B cell (primary cell): ENCODE results near the gene DLG1. TPM values are rescaled to one million over a fixed set of nuclear protein-coding genes. Genes with fewer than 3 reads are reported as not detected.
A peak's percentile ranks its signal among the peaks of the same experiment; 100 is the strongest.
"Not testable (repeated sequence)": the region's sequence is repeated elsewhere in the genome, so short reads cannot be mapped to it uniquely, and the experiment has no call there.

Source experiments
- ATAC-seq: fragments of 200-7000 bp; cut with Tn5 transposase; one replicate; pipeline ENCODE4 v1.10.0; 2021; ENCODE audit warnings: low read depth, mild to moderate bottlenecking, moderate number of reproducible peaks, moderate library complexity
- CTCF ChIA-PET: fragments of 350-600 bp; sonication (Branson Sonifier 250); formaldehyde crosslinking; loops from one replicate; lab custom pipeline; 2021; ENCODE audit warnings: antibody characterized with exemption, inconsistent platforms; lab: Charles Lee
- POLR2A ChIA-PET: fragments of 350-600 bp; sonication (Branson Sonifier 250); formaldehyde crosslinking; loops from one replicate; lab custom pipeline; 2021; ENCODE audit warnings: antibody characterized with exemption; lab: Charles Lee
- DNase-seq: peaks from one replicate; pipeline ENCODE4 v3.0.0; 2013
- H2AFZ ChIP-seq: 2 replicates; pipeline ENCODE4 v1.6.1; 2012; ENCODE audit warnings: mild to moderate bottlenecking, low read depth, low read length; ENCODE audit not compliant: insufficient read depth, poor library complexity, severe bottlenecking
- H3K27ac ChIP-seq, 2 donors: 1 replicate in 1 of 2; 2 replicates in 1 of 2; pipeline ENCODE4 v1.5.1; 2012 to 2013; ENCODE audit warnings: low read length in 2 of 2, mild to moderate bottlenecking in 2 of 2, moderate library complexity in 1 of 2
- H3K27me3 ChIP-seq, 4 experiments: fragments of 200-600 bp in 1 of 4; sonication (generic) in 1 of 4; replicated peaks in 1 of 4; 1 replicate in 2 of 4; 2 replicates in 2 of 4; pipeline versions ENCODE4 v1.6.1 to v1.7.0; 2013 to 2016; ENCODE audit warnings: low read length in 3 of 4, mild to moderate bottlenecking in 2 of 4, mixed read lengths in 1 of 4, moderate library complexity in 1 of 4; ENCODE audit not compliant: insufficient read depth in 4 of 4, control insufficient read depth in 3 of 4; ENCODE audit errors: control extremely low read depth in 1 of 4
- H3K36me3 ChIP-seq, 2 experiments: replicated peaks in 1 of 2; 1 replicate in 1 of 2; 2 replicates in 1 of 2; pipeline versions ENCODE4 v1.6.1 to v1.7.1; 2013; ENCODE audit warnings: low read length in 1 of 2; ENCODE audit not compliant: insufficient read depth in 2 of 2, control insufficient read depth in 1 of 2; ENCODE audit errors: control extremely low read depth in 1 of 2, extremely low read depth in 1 of 2
- H3K4me1 ChIP-seq, 2 donors: fragments of 200-600 bp in 1 of 2; sonication (generic) in 1 of 2; 1 replicate in 1 of 2; 2 replicates in 1 of 2; pipeline versions ENCODE4 v1.5.1 to v1.6.1; 2013 to 2017; ENCODE audit warnings: low read length in 2 of 2; ENCODE audit not compliant: control insufficient read depth in 2 of 2, insufficient read depth in 2 of 2
- H3K4me2 ChIP-seq: replicated peaks from 2 replicates; pipeline ENCODE3; 2012; ENCODE audit warnings: mild to moderate bottlenecking, low read depth, low read length; ENCODE audit not compliant: poor library complexity, severe bottlenecking
- H3K4me3 ChIP-seq, 5 experiments: fragments of 200-600 bp in 1 of 5; sonication (generic) in 1 of 5; 1 replicate in 3 of 5; 2 replicates in 2 of 5; pipeline versions ENCODE4 v1.5.1 to v1.7.0; 2011 to 2016; ENCODE audit warnings: low read length in 4 of 5, mild to moderate bottlenecking in 4 of 5, low read depth in 2 of 5, control low read depth in 1 of 5, moderate library complexity in 1 of 5; ENCODE audit not compliant: insufficient read depth in 1 of 5; ENCODE audit errors: control extremely low read depth in 1 of 5, extremely low read depth in 1 of 5
- H3K79me2 ChIP-seq: fragments of 200-600 bp; sonication (generic); one replicate; pipeline ENCODE4 v1.6.0; 2016; ENCODE audit warnings: low read length; ENCODE audit not compliant: control insufficient read depth, insufficient read depth
- H3K9ac ChIP-seq: fragments of 200-600 bp; sonication (generic); 2 replicates; pipeline ENCODE4 v1.6.1; 2017; ENCODE audit warnings: mild to moderate bottlenecking, low read length, moderate library complexity
- H3K9me3 ChIP-seq, 3 donors: one replicate each; pipeline versions ENCODE4 v1.6.1 to v1.7.1; 2013; ENCODE audit warnings: low read length in 2 of 3; ENCODE audit not compliant: control insufficient read depth in 2 of 3, insufficient read depth in 1 of 3; ENCODE audit errors: control extremely low read depth in 1 of 3
- H4K20me1 ChIP-seq: 2 replicates; pipeline ENCODE4 v1.6.0; 2012; ENCODE audit warnings: mild to moderate bottlenecking, low read length; ENCODE audit not compliant: insufficient read depth, control insufficient read depth, poor library complexity, severe bottlenecking
- H3K27ac Mint-ChIP-seq: one replicate; pipeline ENCODE4 v1.8.0; 2021; ENCODE audit warnings: mixed read lengths
- H3K27me3 Mint-ChIP-seq: one replicate; pipeline ENCODE4 v1.8.0; 2021; ENCODE audit warnings: mixed read lengths
- H3K4me1 Mint-ChIP-seq: one replicate; pipeline ENCODE4 v1.8.0; 2021; ENCODE audit warnings: mixed read lengths
- H3K4me3 Mint-ChIP-seq: one replicate; pipeline ENCODE4 v1.8.0; 2021; ENCODE audit warnings: mixed read lengths
- H3K9me3 Mint-ChIP-seq: one replicate; pipeline ENCODE4 v1.8.0; 2022; ENCODE audit warnings: mixed read lengths; ENCODE audit not compliant: insufficient read depth
- CTCF ChIP-seq: fragments of 200-600 bp; IDR thresholded peaks from one replicate; pipeline ENCODE4 v1.8.0; 2022; ENCODE audit warnings: antibody characterized with exemption, mild to moderate bottlenecking
- EZH2 ChIP-seq: IDR thresholded peaks from 2 replicates; pipeline ENCODE4 v1.6.1; 2012; ENCODE audit warnings: borderline replicate concordance, low read depth, mild to moderate bottlenecking, moderate library complexity, low read length; ENCODE audit not compliant: insufficient read depth, poor library complexity, severe bottlenecking
- WGBS: methylation state at CpG from one replicate; pipeline ENCODE4 v1.1.5; 2013; ENCODE audit warnings: missing lambda C conversion rate; ENCODE audit not compliant: insufficient coverage; 5-methylcytosine and 5-hydroxymethylcytosine counted together
- intact Hi-C: fragments of 100-400 bp; cut with micrococcal nuclease; formaldehyde crosslinking; loops from one replicate; pipeline ENCODE4 v1.10.0; 2022
- polyA plus RNA-seq: library from polyadenylated mRNA; depleted of rRNA; stranded (reverse); fragments of >200 nt; gene quantifications from 2 replicates; pipeline ENCODE4 v1.2.3, GENCODE V29; 2012
- total RNA-seq, 2 donors: library from RNA; stranded (reverse); fragments of 120-200 nt in 1 of 2; gene quantifications; 1 replicate in 1 of 2; 2 replicates in 1 of 2; pipeline versions ENCODE4 v1.2.3 to v1.2.4, GENCODE V29; 2013 to 2022

Gene DLG1
- total and polyA plus RNA-seq, 2 donors (not counting 1 experiment from before 2014, with no cell fraction given): 23.4 to 114 TPM

- CTCF ChIA-PET, H3K9me3 Mint-ChIP-seq, H3K9ac ChIP-seq, intact Hi-C loops, H3K36me3 ChIP-seq, H4K20me1 ChIP-seq, H3K4me3 ChIP-seq, H3K27ac Mint-ChIP-seq, H3K9me3 ChIP-seq, POLR2A ChIA-PET, H3K4me2 ChIP-seq, H2AFZ ChIP-seq, H3K4me3 Mint-ChIP-seq, ATAC-seq, DNase-seq, H3K27ac ChIP-seq, H3K79me2 ChIP-seq: not testable (repeated sequence)
- Mint-ChIP-seq H3K27me3 (peaks cover 31% of the 10 kb centered on the region), H3K4me1 (peaks cover 10% of the 10 kb centered on the region)
- 82% methylated on average over 2 of the region's 3 CpGs for WGBS
- peaks cover 0 to 30% (median 14%) of the 10 kb centered on the region in 4 experiments for H3K27me3 ChIP-seq
- H3K4me1 ChIP-seq: peaks cover 11 to 12% of the 10 kb centered on the region in 2 donors
Observed at GRCh38 chr3:197033764-197034163, 264.6 kb downstream of the DLG1 start.

- peaks cover 0 to 4% (median 0%) of the 10 kb centered on the region in 3 donors for H3K9me3 ChIP-seq
- peaks cover 11% of the 10 kb centered on the region for H3K4me1 Mint-ChIP-seq
- H3K9ac ChIP-seq: no peak overlapping the region
- ATAC-seq: no peak
- H3K4me3 ChIP-seq: no peak overlapping the region
- peaks cover 36% of the 10 kb centered on the region for H3K27me3 Mint-ChIP-seq
- POLR2A ChIA-PET: no interaction called here
- H3K27ac Mint-ChIP-seq: no peak overlapping the region
- H3K27ac ChIP-seq: no peak overlapping the region
- peaks cover 16 to 17% of the 10 kb centered on the region in 2 donors for H3K4me1 ChIP-seq
- H3K4me2 ChIP-seq: no peak overlapping the region
- CTCF ChIA-PET: interaction anchor here (0.6 to 4.0 kb wide), 6 partner anchors 9 to 196 kb away, joined by 3 to 64 read pairs (median 3); no protein-coding TSS in a partner anchor
- no peaks in the 10 kb centered on the region for H3K36me3 ChIP-seq
- no peaks in the 10 kb centered on the region for H3K9me3 Mint-ChIP-seq
- intact Hi-C loops: no loop called here
- no peaks in the 10 kb centered on the region for H3K79me2 ChIP-seq
- TF ChIP-seq EZH2 (no peak), CTCF (no peak)
- peak overlapping the region; percentile 39 for H3K4me3 Mint-ChIP-seq
- no peak overlapping the region for H2AFZ ChIP-seq
- WGBS: 80% methylated on average over 10 of the region's 12 CpGs
- peaks cover 0 to 48% (median 15%) of the 10 kb centered on the region in 4 experiments for H3K27me3 ChIP-seq
- no peaks in the 10 kb centered on the region for H4K20me1 ChIP-seq
- no peak for DNase-seq
Observed at GRCh38 chr3:197031315-197032285, 266.8 kb downstream of the DLG1 start.
